Measurements from ENCODE around the gene KIAA0930.
"Not testable (repeated sequence)": the region's sequence is repeated elsewhere in the genome, so short reads cannot be mapped to it uniquely, and the experiment has no call there.

The KIAA0930 gene

DNA sequence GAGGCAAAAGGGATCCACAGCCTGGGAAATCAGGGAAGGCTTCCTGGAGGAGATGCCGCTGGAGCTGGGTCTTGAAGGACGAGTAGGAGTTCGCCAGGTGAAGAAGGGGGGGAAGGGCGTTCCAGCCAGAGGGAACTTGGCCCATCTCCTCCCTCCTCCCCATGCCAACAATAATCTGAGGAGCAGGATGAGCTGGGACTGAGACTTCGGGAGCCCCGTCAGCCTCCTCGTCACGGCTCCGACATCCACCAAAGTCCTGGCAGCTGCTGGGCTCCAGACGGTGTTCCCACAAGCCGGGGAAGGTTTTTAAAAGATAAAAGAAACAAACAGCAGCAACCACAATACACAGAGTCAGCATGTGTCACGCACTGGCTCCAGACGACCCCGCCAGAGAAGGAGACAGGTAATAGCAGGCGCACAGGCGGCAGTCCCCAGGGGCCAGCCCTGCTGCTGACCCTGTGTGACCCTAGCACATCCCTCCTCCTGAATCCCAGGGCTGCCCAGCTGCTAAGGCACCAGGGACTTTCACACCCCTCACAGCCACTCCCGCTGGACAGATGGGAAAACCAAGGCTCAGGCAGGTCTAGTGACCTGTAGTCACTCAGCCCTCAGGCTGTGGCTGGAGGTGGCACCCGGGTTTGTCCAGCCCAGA lies 39.7 kb downstream of the KIAA0930 start:
- no peak for DNase-seq

DNA sequence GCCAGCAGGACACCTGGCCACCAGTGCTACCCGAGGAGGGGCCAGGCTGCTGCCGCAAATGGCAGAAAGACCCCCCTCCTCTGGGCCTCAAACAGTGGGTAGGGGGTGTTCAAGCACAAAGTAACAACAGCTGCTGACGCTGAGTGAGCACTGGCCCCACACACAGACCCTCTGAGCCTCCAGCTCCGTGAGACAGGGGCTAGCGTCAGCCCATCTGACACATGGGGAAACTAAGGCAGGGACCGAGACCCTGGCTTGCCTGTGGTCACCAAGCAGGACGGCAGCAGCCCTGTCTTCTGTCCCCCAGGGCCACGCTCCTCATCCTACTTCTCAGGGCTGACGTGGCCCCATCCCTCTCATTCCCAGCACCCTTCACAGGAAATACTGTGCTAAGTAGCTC lies 40.5 kb downstream of the KIAA0930 start:
- no peak for DNase-seq

GRCh38 chr22:45199723-45200122 lies 41.0 kb downstream of the KIAA0930 start:
- no peak for DNase-seq

GRCh38 chr22:45198463-45198795 lies 42.3 kb downstream of the KIAA0930 start:
- DNase-seq: no peak

DNA sequence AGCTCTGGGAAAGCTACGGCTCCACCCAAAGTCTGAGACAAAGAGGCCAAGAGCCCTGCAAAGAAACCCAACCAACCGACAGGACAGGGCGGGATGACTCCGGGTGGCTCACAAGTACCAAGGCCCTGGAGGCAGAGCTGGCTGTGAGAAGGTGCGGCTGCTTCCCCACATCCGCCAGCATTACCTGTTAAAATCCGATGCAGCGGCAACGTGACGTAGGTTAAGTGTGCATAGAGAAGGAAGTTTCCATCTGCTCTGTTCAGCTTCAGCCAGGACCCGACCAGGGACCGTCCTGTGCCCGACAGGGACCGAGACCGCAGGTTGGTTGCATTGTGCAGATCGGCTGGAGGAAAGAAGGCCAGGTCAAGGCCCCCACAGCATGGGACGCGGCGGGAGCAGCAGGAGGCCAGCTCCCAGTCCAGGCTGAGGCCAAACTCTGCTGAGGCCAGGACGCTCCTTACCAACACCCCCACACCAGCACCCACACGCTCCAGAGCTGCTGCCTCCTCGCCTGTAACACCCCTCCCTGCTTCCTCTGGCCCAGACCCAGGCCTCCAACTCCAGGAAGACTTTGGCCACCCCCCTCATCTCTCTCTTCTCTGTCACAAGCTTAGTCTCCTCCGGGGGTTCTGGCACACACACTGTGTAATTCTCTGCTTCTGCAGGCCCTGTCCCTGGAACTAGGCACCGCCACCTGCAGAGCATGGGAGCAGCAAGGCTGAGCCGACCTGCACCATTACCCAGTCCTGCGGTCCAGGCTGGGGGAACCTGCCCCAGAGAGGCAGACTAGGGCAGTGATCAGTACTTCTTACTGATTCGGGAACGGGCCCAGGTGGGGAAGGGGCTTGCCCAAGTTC lies 42.9 kb downstream of the KIAA0930 start:
- DNase-seq: no peak

DNA sequence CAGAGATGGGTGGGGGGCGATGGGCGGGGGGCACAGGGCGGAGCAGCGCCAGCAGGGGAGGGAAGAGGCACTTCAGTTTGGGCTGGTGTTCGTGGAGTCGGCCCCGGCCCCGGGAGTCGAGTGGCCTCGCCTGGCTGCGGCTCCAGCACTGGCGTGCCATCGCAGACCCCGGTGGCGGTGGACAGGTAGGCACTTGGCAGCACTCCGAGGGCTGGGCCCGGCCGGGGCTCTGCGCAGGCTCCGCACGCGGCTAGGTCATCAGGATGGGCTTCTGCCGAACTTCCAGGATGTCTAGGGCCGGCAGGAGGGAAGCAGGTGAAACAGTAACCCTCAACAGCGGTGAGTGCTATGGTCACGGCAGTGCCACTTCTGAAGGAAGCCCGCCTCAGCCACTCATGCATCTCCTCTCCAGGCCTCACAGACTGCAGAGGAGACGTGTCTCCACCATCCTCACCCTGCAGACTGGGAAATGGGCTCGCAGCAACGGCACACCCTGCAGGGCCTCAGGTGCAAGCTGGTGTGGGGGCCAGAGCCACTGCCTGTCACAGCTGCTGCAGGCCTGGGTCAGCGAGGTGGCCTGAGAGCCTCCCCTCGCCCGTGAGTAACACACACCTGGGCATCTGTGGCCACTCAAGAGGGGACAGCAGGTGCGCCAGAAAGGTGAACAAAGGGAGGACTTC lies 43.6 kb downstream of the KIAA0930 start:
- DNase-seq: no peak

GRCh38 chr22:45196308-45196707 lies 44.4 kb downstream of the KIAA0930 start:
- no peak for DNase-seq

DNA sequence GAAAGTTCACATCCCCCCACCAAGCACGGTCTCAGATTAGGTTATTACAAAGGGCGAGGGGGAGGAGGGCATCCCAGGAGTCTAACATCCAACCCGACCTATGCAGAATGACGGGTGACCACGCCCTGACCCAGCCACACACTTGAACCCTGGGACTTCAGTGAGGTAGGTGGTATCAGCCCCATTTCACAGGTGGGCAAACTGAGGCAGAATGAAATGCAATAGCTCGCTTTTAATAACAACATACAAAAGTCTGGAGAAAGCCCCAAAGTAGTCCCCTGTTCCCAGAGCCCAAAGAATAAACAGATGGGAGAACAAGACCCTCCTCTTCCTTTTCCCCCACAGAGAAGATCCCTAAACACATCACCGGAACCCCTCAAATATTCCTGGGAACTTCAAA lies 45.1 kb downstream of the KIAA0930 start:
- DNase-seq: no peak

DNA sequence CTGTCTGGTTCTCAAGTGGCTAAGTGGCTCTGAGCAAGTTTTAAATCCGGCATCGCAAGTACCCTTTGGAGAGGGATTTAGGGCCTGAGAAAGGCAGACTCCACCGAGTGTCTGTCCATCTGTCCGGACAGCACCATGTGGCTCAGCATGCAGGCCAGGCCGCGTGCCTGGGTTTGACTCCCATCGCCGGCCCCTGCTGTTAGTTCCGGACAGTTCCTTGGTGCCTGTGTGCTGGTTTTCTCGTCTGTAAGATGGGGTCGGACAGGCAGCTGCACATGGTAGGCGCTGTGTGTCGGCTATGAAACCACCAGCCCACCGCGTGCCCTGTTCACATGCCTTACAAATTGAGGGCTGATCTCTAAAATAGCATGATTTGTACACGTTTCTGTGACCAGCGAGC lies 46.0 kb downstream of the KIAA0930 start:
- DNase-seq: no peak

DNA sequence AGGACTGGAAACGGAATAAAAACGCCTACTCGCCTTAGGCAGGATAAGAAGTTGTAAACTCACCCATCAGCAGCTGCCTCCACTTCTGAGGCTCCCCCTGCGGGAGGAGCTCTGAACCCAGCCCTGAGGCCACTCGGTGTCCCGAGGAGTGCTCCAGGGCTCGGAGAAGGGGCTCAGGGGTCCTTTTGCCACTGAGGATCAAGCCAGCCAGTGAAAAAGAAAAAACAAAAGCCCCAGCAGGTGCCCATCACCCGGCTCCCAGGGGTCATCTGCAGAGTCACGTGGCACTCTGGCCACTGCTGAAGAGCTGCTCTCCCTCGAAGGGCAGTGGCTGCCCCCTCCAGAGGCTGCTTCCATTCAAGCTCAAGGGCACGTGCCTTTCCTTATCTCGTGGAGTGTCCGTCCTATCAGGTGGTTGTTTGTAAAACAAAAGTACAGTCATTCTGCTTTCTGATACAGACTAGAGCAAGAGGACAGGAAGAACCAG lies 48.0 kb downstream of the KIAA0930 start:
- DNase-seq: no peak

DNA sequence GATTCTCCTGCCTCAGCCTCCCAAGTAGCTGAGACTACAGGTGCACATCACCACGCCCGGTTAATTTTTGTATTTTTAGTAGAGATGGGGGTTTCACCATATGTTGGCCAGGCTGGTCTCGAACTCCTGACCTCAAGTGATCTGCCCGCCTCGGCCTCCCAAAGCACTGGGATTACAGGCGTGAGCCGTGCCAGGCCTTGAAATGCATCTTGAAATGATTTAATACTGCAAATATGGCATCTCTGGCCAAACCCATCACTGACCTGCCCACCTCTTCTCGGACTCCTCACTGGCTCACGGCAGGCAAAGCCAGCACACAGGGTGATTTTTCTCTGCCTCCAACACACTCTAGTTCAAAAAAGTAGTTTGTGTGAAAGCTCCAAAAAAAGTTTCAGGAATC lies 48.9 kb downstream of the KIAA0930 start:
- not testable (repeated sequence) for DNase-seq

DNA sequence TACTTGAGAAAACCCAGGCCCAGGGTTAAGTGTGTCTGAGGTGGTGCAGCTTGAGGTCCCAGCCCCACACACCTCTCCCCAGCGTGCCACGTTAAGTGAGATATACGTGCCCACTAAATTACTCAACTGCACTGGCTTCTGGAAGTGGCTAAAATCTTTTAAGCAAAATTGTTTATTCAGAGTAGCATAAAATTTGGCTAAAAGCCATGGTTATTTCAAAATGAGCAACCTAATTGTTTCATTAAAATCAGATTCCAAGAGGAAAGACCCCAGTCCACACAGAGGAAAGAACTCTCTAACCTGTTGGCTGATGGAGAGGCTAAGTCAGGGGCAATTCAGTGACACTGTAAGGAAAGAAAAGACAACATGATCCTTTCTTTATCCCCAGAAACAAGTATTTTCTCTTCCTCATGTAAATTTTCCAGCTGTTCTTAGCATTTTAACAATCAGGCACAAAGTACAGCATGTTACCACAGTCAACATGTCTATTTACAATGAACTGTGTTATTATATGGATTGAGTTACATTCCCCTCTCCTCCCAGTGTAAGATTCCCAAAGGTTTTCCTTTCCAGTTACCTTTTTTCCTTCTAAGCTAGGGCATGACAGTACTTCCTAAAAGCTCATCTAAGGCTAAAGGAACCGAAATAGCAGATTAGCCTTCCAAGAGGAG lies 50.4 kb downstream of the KIAA0930 start:
- no peak for DNase-seq

DNA sequence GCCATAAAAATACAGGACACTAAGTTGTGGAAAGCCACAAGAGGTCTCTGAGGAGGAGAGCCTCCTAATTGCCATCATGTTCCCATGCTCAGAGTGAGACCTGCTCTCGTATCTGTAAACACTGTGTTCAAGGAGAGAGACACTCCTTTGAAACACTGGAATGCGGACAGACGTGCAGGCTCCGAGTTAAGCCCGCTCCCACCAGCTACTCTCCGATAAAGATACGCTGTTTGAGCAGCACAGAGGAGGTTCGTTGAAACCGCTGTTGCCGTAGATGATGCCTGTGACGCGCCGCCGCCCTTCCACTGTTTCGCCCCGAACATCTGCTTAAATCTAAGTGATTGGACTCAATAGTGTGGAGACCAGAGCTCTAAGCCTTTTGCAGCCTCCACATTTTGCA lies 51.9 kb downstream of the KIAA0930 start:
- DNase-seq: no peak

GRCh38 chr22:45187891-45188290 lies 52.8 kb downstream of the KIAA0930 start:
- DNase-seq: no peak

- no peak for DNase-seq
Measured at GRCh38 chr22:45185718-45186514, 54.8 kb downstream of the KIAA0930 start.

- no peak for DNase-seq
Measured at GRCh38 chr22:45183974-45184373, 56.7 kb downstream of the KIAA0930 start.

DNA sequence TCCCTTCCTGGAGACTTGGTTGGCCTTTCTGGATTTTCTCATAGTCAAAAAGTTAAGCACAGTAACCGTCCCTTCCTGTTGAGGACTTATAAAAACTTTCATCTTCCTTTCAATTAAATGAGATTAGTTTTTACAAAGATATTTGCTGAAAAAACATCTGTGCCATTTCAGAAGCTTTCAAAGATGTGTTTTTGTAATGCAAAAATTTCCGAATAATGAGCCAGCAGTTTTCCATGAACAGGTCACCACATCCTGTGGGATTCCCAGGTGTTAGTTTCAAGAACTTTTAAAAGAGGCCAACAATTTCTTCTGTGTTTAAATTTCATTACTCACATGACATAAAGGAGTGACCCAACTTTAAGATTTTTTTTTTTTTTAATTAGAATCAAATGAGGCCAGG lies 58.9 kb downstream of the KIAA0930 start:
- no peak for DNase-seq

DNA sequence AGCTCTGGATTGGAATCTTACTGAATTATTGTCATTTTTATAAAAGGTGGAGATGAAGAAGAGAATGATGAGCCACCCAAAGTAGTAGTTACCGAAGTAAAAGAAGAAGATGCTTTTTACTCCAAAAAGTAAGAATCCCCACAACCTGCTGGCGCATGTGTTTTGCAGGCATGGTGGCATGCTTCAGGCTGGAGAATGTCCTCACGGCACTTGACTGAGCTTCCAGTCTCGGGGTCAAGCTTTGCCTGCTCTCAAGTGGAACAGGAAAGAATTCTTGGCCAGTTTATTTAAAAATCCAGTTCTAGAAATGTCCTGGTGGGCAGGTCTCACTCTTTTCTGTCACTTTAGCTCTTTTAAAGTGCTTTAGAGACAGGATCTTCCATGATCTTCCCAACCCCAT lies 59.5 kb downstream of the KIAA0930 start:
- DNase-seq: no peak

- peak; percentile 55 for DNase-seq
Measured at GRCh38 chr22:45180146-45180679, 60.5 kb downstream of the KIAA0930 start.

DNA sequence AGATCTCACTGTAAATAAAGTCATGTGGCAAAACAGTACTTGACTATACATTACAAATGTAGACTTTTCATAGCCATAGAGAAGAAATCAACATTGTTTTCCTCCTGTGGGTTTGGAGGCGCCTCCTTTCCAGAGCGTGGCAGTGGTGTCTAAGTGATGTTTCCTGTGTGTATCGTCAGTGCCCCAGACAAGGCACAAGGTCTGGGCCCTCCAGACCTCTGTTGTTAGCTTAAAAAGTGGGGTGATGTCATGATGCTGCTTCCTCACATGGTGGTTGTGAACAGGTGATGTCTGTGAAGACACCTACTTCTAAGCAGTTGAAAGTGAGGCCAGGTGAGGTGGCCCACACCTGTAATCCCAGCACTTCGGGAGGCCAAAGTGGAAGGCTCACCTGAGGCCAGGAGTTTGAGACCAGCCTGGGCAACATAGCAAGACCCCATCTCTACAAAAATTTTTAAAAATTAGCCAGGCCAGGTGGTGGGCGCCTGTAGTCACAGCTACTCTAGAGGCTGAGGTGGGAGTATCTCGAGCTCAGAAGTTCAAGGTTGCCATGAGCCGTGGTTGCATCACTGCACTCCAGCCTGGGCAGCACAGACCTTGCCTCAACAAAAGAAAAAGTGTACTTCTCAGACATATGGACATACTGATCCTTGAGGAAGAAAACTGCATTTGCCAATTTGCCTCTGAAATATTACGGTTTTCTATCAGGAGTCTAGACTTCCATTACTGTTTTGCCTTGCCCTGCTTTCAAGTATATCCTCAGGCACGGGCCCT lies 61.2 kb downstream of the KIAA0930 start:
- no peak for DNase-seq

- peak; percentile 43 for DNase-seq
Measured at GRCh38 chr22:45172881-45173585, 67.7 kb downstream of the KIAA0930 start.

Data from hematopoietic multipotent progenitor cell treated with erythropoietin and hydrocortisone succinate and interleukin-3 and kit ligand, for 6 days (in vitro differentiated cells).